ENCODE results near the gene KLK1.

KLK1 gene

GRCh38 chr19:50861010-50861409 is 37.4 kb upstream of the KLK1 start:
- H3K4me3 Mint-ChIP-seq = no peak overlapping the region
- peaks cover 6% of the 10 kb centered on the region for H3K4me1 Mint-ChIP-seq
- no peaks in the 10 kb centered on the region for H3K9me3 Mint-ChIP-seq
- DNase-seq = no peak
- H3K27me3 Mint-ChIP-seq (ENCODE audit: low read depth, poor library complexity) = peaks cover 84% of the 10 kb centered on the region
- TF ChIP-seq CTCF (IDR thresholded peaks at IDR 0.05) = no peak
- no peaks in the 10 kb centered on the region for H3K36me3 Mint-ChIP-seq (ENCODE audit: low read depth)
- no peak overlapping the region for H3K27ac Mint-ChIP-seq

GRCh38 chr19:50859849-50860248 is 36.3 kb upstream of the KLK1 start:
- Mint-ChIP-seq H3K4me1 (peaks cover 6% of the 10 kb centered on the region), H3K36me3 (ENCODE audit: low read depth) (no peaks in the 10 kb centered on the region), H3K4me3 (no peak overlapping the region), H3K27ac (no peak overlapping the region), H3K9me3 (no peaks in the 10 kb centered on the region), H3K27me3 (ENCODE audit: low read depth, poor library complexity) (peaks cover 87% of the 10 kb centered on the region)
- no peak for DNase-seq
- no peak for TF ChIP-seq CTCF (IDR thresholded peaks at IDR 0.05)

- Mint-ChIP-seq H3K4me1 (peaks cover 6% of the 10 kb centered on the region), H3K9me3 (no peaks in the 10 kb centered on the region), H3K27ac (peak overlapping the region; percentile 53), H3K27me3 (ENCODE audit: low read depth, poor library complexity) (peaks cover 89% of the 10 kb centered on the region), H3K36me3 (ENCODE audit: low read depth) (no peaks in the 10 kb centered on the region), H3K4me3 (no peak overlapping the region)
- no peak for DNase-seq
- no peak for TF ChIP-seq CTCF (IDR thresholded peaks at IDR 0.05)
Observed at GRCh38 chr19:50858886-50859285, 35.3 kb upstream of the KLK1 start.

- Mint-ChIP-seq H3K4me3 (no peak overlapping the region), H3K27ac (peak overlapping the region; percentile 3), H3K9me3 (no peaks in the 10 kb centered on the region), H3K36me3 (ENCODE audit: low read depth) (no peaks in the 10 kb centered on the region), H3K4me1 (peaks cover 6% of the 10 kb centered on the region), H3K27me3 (ENCODE audit: low read depth, poor library complexity) (peaks cover 85% of the 10 kb centered on the region)
- TF ChIP-seq CTCF (IDR thresholded peaks at IDR 0.05) = no peak
- DNase-seq = no peak
Observed at GRCh38 chr19:50857366-50857765, 33.8 kb upstream of the KLK1 start.

GRCh38 chr19:50854636-50855410 is 31.2 kb upstream of the KLK1 start, which contains the start of gene KLK3:
KLK3 (plus strand) TSS chr19:50854915; CDS start chr19:50854956, 41 bp downstream.
- Mint-ChIP-seq H3K4me3 (no peak within 1 kb of the TSS), H3K27ac (no peak within 1 kb of the TSS), H3K4me1 (peaks cover 6% of the 10 kb centered on the region), H3K36me3 (ENCODE audit: low read depth) (no peaks in the 10 kb centered on the region), H3K27me3 (ENCODE audit: low read depth, poor library complexity) (peaks cover 82% of the 10 kb centered on the region), H3K9me3 (no peaks in the 10 kb centered on the region)
- no peak for DNase-seq
- no peak for TF ChIP-seq CTCF (IDR thresholded peaks at IDR 0.05)

- peaks cover 74% of the 10 kb centered on the region for H3K27me3 Mint-ChIP-seq (ENCODE audit: low read depth, poor library complexity)
- no peak for TF ChIP-seq CTCF (IDR thresholded peaks at IDR 0.05)
- no peak for DNase-seq
Observed at GRCh38 chr19:50851620-50852019, 28.0 kb upstream of the KLK1 start.

More at GRCh38 chr19:50851620-50852019, 28.0 kb upstream of the KLK1 start:
- Mint-ChIP-seq H3K9me3 (no peaks in the 10 kb centered on the region), H3K4me3 (no peak overlapping the region), H3K27ac (no peak overlapping the region), H3K36me3 (ENCODE audit: low read depth) (no peaks in the 10 kb centered on the region), H3K4me1 (no peaks in the 10 kb centered on the region)
